Hepatocyte (in vitro differentiated cells): ENCODE data around the gene RBM39. TPM values are rescaled to one million over a fixed set of nuclear protein-coding genes. Genes with fewer than 3 reads are reported as not detected.

ENCODE experiments used
- DNase-seq: peaks from one replicate; pipeline ENCODE4 v3.0.0-alpha.2; 2016; ENCODE audit warnings: low spot score
- H2AFZ ChIP-seq: fragments of 200-600 bp; sonication (generic); 2 replicates; pipeline ENCODE4 v1.6.0; 2016; ENCODE audit warnings: antibody characterized with exemption, mild to moderate bottlenecking
- H3K27ac ChIP-seq: fragments of 200-600 bp; sonication (generic); 2 replicates; pipeline ENCODE4 v1.5.1; 2016; ENCODE audit warnings: mild to moderate bottlenecking
- H3K27me3 ChIP-seq: fragments of 200-600 bp; sonication (generic); 2 replicates; pipeline ENCODE4 v1.6.1; 2016
- H3K36me3 ChIP-seq: fragments of 200-600 bp; sonication (generic); replicated peaks from 2 replicates; pipeline ENCODE4 v1.5.1; 2016; ENCODE audit warnings: low read depth; ENCODE audit not compliant: insufficient read depth
- H3K4me1 ChIP-seq: fragments of 200-600 bp; sonication (generic); 2 replicates; pipeline ENCODE4 v1.5.1; 2016; ENCODE audit warnings: mild to moderate bottlenecking, moderate library complexity; ENCODE audit not compliant: insufficient read depth
- H3K4me2 ChIP-seq: fragments of 200-600 bp; sonication (generic); 2 replicates; pipeline ENCODE4 v1.6.0; 2016
- H3K4me3 ChIP-seq: fragments of 200-600 bp; sonication (generic); 2 replicates; pipeline ENCODE4 v1.5.1; 2016; ENCODE audit warnings: mild to moderate bottlenecking
- H3K79me2 ChIP-seq: fragments of 200-600 bp; sonication (generic); 2 replicates; pipeline ENCODE4 v1.6.0; 2017; ENCODE audit warnings: mild to moderate bottlenecking
- H3K9me2 ChIP-seq: fragments of 200-600 bp; sonication (generic); replicated peaks from 2 replicates; pipeline ENCODE4 v1.6.0; 2017; ENCODE audit warnings: mild to moderate bottlenecking; ENCODE audit not compliant: insufficient read depth
- H3K9me3 ChIP-seq: fragments of 200-600 bp; sonication (generic); 2 replicates; pipeline ENCODE4 v1.5.1; 2016; ENCODE audit warnings: low read depth, mild to moderate bottlenecking
- H4K20me1 ChIP-seq: fragments of 200-600 bp; sonication (generic); 2 replicates; pipeline ENCODE4 v1.6.0; 2016; ENCODE audit warnings: mild to moderate bottlenecking; ENCODE audit not compliant: insufficient read depth, poor library complexity, severe bottlenecking
- EZH2 ChIP-seq: fragments of 200-600 bp; sonication (generic); IDR thresholded peaks from 2 replicates; pipeline ENCODE4 v1.6.1; 2016; ENCODE audit warnings: antibody characterized with exemption, mild to moderate bottlenecking, borderline replicate concordance
- EZH2phosphoT487 ChIP-seq: fragments of 200-600 bp; sonication (generic); IDR thresholded peaks from one replicate; pipeline ENCODE4 v1.6.1; 2018; ENCODE audit warnings: antibody characterized with exemption, mild to moderate bottlenecking, low read depth, moderate library complexity; ENCODE audit not compliant: unreplicated experiment, severe bottlenecking
- WGBS: methylation state at CpG from one replicate; pipeline ENCODE4 v1.1.6; 2016; ENCODE audit warnings: low lambda C conversion rate; ENCODE audit errors: missing lambda C conversion rate; 5-methylcytosine and 5-hydroxymethylcytosine counted together
- polyA plus RNA-seq: library from polyadenylated mRNA; unstranded; fragments of >200 nt; fragmentation: Nextera tagmentation; extraction: Ambion mirVana; gene quantifications from 2 replicates; pipeline ENCODE4 v1.2.1, GENCODE V29; 2016
- total RNA-seq: library from RNA; depleted of rRNA; stranded (reverse); fragments of >200 nt; gene quantifications from 2 replicates; pipeline ENCODE4 v1.2.3, GENCODE V29; 2014
- TF ChIP-seq, protein P1 (sequence below): fragments of 200-600 bp; sonication (generic); IDR thresholded peaks from 2 replicates; pipeline ENCODE4 v1.5.1; 2016; ENCODE audit warnings: antibody characterized with exemption, mild to moderate bottlenecking; ENCODE audit not compliant: poor library complexity

RBM39 gene
- total and polyA plus RNA-seq, 2 experiments from 2014 or later, result 200 to 423 TPM

DNA sequence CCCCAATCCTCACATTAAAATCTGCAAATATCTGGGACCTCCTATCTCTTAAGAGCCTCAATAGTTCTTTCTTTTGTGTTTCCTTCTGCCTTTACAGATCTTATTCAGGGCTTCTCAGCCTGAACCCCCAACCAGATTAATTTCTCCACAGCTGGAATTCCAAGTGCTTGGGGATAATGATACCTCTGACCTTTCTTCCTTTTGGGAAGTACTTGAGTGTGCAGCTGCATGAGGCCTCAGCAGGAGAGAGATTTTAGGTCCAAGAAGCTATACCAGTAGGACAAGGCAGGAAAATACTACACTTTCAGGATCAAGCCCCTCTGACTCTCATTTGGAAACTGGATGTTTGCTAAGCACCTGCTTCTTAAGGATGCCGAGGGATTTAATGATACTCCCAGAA is 32.3 kb upstream of the RBM39 start:
- no peaks in the 10 kb centered on the region for H3K27me3 ChIP-seq
- H3K4me2 ChIP-seq, result peak overlapping the region; percentile 93
- H3K9me2 ChIP-seq, result no peaks in the 10 kb centered on the region
- no peak overlapping the region for H3K4me3 ChIP-seq
- DNase-seq, result no peak
- H4K20me1 ChIP-seq, result peaks cover 22% of the 10 kb centered on the region
- peaks cover 66% of the 10 kb centered on the region for H3K79me2 ChIP-seq
- H3K4me1 ChIP-seq, result peaks cover 22% of the 10 kb centered on the region
- WGBS, result 88% methylated on average over 1 of the region's 1 CpG
- no peaks in the 10 kb centered on the region for H3K36me3 ChIP-seq
- no peak overlapping the region for H2AFZ ChIP-seq
- peak overlapping the region; percentile 67 for H3K27ac ChIP-seq
- TF ChIP-seq, protein P1, sequence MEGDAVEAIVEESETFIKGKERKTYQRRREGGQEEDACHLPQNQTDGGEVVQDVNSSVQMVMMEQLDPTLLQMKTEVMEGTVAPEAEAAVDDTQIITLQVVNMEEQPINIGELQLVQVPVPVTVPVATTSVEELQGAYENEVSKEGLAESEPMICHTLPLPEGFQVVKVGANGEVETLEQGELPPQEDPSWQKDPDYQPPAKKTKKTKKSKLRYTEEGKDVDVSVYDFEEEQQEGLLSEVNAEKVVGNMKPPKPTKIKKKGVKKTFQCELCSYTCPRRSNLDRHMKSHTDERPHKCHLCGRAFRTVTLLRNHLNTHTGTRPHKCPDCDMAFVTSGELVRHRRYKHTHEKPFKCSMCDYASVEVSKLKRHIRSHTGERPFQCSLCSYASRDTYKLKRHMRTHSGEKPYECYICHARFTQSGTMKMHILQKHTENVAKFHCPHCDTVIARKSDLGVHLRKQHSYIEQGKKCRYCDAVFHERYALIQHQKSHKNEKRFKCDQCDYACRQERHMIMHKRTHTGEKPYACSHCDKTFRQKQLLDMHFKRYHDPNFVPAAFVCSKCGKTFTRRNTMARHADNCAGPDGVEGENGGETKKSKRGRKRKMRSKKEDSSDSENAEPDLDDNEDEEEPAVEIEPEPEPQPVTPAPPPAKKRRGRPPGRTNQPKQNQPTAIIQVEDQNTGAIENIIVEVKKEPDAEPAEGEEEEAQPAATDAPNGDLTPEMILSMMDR, result no peak
- TF ChIP-seq EZH2 (no peak), EZH2phosphoT487 (no peak)
- H3K9me3 ChIP-seq, result no peaks in the 10 kb centered on the region

DNA sequence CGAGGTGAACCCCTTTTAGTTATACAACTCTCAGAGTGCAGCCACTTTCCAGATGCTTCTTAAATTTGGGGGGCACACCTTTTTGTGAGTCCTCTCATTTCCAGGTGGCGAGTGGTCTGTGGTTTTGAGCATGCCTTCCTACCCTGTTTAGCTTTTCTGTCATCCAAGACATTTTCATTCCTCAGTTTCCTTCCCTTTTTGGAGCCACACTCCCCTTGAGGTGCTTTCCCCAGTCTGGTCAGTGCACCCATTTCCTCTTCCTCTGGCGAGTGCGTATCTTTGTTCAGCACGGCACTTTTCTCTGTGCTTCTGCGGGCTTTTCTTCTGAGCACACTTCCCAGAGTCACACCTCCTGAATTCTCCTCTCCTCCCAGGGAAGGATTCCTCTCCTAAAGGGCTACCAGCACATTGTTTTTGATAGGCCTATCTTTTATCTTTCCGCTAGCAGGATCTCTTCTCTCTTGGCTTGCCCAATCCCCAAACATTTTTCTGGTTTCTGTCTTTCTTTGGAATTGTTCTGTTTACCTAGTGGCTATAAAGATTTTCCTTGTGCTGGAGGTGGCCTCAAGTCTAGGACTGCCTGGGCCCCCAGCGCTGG is 31.2 kb upstream of the RBM39 start:
- H3K4me1 ChIP-seq, result peaks cover 27% of the 10 kb centered on the region
- DNase-seq, result peak; percentile 48

DNA sequence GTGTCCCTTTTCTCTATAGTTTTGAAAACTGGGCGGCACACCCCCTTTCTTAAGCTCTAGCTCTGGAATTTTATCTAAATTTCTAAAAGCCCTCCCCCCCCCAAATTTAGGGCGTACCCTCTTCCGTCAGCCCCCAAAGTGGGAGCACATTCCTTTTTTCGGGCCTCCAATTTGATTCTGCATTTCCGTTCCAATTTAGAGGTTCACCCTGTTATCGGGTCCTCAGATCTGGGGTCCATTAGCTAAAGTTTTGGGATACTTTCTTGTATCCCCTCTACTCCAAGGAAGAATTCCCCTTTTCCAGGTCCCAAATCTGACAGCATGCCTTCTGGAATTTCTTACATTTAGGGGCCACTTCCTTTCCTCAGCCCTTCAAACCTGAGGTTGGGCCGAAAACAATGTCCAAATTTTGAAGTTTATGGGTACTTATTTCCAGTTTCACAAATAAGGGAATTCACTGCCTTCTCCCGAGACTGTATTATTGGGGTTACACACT is 30.6 kb upstream of the RBM39 start:
- Histone ChIP-seq H3K4me3 (peak overlapping the region; percentile 45), H3K9me3 (no peaks in the 10 kb centered on the region), H3K4me2 (peak overlapping the region; percentile 93), H4K20me1 (peaks cover 22% of the 10 kb centered on the region), H3K9me2 (no peaks in the 10 kb centered on the region), H3K27ac (peak overlapping the region; percentile 67), H3K27me3 (no peaks in the 10 kb centered on the region), H2AFZ (peak overlapping the region; percentile 2), H3K36me3 (no peaks in the 10 kb centered on the region), H3K4me1 (peaks cover 27% of the 10 kb centered on the region), H3K79me2 (peaks cover 48% of the 10 kb centered on the region)
- DNase-seq, result no peak
- WGBS, result 16% methylated on average over 8 of the region's 8 CpGs
- TF ChIP-seq EZH2phosphoT487 (no peak), EZH2 (no peak)
- TF ChIP-seq, protein P1, result no peak

More for the DNA sequence above, 31.2 kb upstream of the RBM39 start:
- peak overlapping the region; percentile 45 for H3K4me3 ChIP-seq
- peaks cover 55% of the 10 kb centered on the region for H3K79me2 ChIP-seq
- H3K4me2 ChIP-seq, result peak overlapping the region; percentile 93
- no peaks in the 10 kb centered on the region for H3K9me3 ChIP-seq
- H3K27me3 ChIP-seq, result no peaks in the 10 kb centered on the region
- H2AFZ ChIP-seq, result peak overlapping the region; percentile 2
- TF ChIP-seq, protein P1, result no peak
- no peak for TF ChIP-seq EZH2phosphoT487
- TF ChIP-seq EZH2, result no peak
- H3K36me3 ChIP-seq, result no peaks in the 10 kb centered on the region
- H4K20me1 ChIP-seq, result peaks cover 22% of the 10 kb centered on the region
- WGBS, result 43% methylated on average over 8 of the region's 8 CpGs
- H3K9me2 ChIP-seq, result no peaks in the 10 kb centered on the region
- H3K27ac ChIP-seq, result peak overlapping the region; percentile 67
